Cardiac fibroblast (primary cell): ENCODE data around the gene APOD.
"Not testable (repeated sequence)": the region's sequence is repeated elsewhere in the genome, so short reads cannot be mapped to it uniquely, and the experiment has no call there.

Source experiments
- DNase-seq, 2 donors: peaks; one replicate each; pipeline versions ENCODE4 v3.0.0 to v3.0.0-alpha.2; 2010; ENCODE audit warnings: low read depth in 2 of 2
- H3K4me3 ChIP-seq, 2 donors: replicated peaks in 1 of 2; 1 replicate in 1 of 2; 2 replicates in 1 of 2; pipeline ENCODE4 v1.5.1; 2011; ENCODE audit warnings: low read depth in 2 of 2, low read length in 2 of 2, mild to moderate bottlenecking in 2 of 2, moderate library complexity in 1 of 2
- TF ChIP-seq, protein P1 (sequence below): IDR thresholded peaks from one replicate; pipeline ENCODE4 v1.5.1; 2011; ENCODE audit warnings: low read depth, mild to moderate bottlenecking, low read length, inconsistent platforms

Gene APOD

DNA sequence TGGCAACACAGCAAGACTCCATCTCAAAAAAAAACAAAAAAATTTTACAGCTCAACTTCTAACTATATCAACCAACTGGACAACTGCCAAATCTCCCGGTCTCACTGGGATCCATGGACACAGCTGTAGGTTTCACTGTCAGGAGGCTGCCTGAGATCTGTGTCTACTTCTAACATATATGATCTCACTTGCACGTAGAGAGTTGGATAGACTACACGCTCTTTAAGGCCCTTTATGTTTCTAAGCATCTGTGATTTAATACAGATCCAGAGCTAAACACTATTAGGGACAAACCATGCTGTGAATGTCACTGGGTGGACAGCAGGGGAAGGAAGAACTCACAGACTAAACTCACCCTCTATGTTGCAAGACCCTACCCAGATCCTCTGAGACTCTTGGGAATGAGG lies 13.0 kb upstream of the APOD start:
- H3K4me3 ChIP-seq = no peak overlapping the region
- DNase-seq = peak in 1 of 2 donors; percentile 43
- TF ChIP-seq, protein P1, sequence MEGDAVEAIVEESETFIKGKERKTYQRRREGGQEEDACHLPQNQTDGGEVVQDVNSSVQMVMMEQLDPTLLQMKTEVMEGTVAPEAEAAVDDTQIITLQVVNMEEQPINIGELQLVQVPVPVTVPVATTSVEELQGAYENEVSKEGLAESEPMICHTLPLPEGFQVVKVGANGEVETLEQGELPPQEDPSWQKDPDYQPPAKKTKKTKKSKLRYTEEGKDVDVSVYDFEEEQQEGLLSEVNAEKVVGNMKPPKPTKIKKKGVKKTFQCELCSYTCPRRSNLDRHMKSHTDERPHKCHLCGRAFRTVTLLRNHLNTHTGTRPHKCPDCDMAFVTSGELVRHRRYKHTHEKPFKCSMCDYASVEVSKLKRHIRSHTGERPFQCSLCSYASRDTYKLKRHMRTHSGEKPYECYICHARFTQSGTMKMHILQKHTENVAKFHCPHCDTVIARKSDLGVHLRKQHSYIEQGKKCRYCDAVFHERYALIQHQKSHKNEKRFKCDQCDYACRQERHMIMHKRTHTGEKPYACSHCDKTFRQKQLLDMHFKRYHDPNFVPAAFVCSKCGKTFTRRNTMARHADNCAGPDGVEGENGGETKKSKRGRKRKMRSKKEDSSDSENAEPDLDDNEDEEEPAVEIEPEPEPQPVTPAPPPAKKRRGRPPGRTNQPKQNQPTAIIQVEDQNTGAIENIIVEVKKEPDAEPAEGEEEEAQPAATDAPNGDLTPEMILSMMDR = no peak

DNA sequence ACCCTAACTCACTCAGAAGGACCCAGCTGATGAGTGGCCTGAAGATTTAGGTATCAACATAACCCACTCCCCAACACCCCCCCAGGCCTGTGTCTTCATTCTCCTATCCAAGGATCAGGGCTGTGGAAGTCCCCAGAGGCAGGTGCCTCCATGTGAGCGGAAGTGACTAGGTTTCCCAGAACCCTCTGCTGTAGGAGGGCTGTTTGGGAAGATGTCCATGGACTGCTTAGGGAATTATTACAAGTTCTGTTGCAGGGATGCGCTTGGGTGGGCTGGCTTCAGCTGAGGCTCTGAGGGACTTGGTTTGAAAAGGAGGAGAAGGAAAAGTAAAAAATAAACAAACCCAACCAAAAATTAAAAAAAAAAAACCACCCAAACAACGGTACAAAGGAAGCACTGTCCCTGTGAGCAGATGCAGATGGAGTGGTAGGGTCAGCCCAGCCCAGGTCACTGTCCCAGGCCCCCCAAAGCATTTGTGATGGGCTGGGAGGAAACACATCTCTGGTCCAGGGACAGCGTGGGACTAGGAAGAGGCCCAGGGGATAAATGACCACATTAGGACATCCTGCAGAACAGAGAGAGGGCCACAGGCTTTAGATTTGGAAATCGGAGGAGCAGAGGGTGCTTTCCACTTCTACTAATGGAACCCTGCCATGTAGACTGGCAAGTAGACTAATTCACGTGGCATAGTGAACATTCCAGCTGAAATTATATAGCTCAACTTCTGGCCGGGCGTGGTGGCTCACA lies 12.2 kb upstream of the APOD start:
- no peak for DNase-seq
- no peak overlapping the region for H3K4me3 ChIP-seq
- TF ChIP-seq, protein P1 = no peak

DNA sequence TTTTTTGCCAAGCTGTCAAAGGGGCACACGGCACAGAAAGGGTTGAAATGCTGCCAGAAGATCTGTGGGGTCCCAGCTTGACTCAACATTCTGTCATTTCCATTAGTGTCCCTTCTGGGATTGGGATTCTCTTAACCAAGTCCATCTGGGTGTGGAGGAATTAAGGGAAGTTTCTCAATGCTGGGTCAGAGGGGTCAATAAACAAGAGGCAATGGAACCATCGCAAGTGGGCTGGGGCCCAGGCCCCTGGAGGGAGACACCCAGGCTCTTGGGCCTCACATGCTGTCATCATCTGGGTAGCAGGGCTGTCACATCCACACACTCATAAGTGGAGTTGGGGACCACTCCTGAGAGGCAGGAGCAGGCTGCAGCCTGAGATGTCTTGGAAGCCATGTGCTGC lies 8.1 kb upstream of the APOD start:
- TF ChIP-seq, protein P1 = no peak
- no peak overlapping the region for H3K4me3 ChIP-seq
- no peak for DNase-seq

DNA sequence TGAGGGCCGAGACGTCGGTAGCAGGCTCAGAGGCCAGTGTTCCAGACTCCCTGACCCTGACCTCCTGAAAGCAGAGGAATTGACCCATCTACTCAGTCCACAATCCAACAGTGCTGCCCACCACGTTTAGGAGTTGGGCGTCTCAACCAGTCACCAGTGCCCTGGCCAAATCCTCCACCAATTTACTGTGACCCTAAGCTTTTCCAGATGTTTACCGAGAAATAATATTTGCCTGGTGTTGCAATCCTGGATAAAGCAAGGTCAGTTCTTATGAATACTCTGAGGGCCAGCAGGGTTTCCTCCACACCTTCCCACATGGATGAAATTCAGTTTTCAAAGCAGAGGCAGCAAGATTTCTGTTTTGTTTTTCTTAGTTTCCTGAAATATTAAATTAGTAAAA lies 7.5 kb upstream of the APOD start:
- H3K4me3 ChIP-seq = no peak overlapping the region
- TF ChIP-seq, protein P1 = no peak
- no peak for DNase-seq

DNA sequence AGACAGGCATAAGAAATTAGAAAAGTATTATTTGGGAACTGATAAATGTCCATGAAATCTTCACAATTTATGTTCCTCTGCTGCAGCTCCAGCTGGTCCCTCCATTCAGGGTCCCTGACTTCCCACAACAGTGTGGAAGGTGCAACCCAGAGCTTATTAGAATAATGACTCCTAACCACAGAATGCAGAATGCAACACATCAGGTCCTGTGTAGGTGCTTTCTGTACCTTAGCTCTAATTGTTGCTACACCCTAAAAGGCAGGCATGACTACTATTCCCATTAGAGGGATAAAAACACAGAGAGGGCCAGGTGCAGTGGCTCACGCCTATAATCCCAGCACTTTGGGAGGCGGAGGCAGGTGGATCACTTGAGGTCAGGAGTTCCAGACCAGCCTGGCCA lies 6.6 kb upstream of the APOD start:
- H3K4me3 ChIP-seq, DNase-seq: not testable (repeated sequence)

DNA sequence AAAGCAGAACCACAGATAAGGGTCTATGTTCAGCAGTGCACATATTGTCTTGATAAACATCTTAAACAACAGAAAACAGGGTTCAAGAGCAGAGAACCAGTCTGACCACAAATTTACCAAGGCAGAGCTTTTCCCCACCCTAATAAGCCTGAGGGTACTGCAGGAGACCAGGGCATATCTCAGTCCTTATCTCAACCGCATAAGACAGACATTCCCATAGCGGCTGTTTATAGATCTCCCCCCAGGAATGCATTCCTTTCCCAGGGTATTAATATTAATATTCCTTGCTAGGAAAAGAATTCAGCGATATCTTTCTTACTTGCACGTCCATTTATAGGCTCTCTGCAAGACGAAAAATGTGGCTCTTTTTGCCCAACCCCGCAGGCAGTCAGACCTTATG lies 6.1 kb upstream of the APOD start:
- H3K4me3 ChIP-seq = not testable (repeated sequence)

DNA sequence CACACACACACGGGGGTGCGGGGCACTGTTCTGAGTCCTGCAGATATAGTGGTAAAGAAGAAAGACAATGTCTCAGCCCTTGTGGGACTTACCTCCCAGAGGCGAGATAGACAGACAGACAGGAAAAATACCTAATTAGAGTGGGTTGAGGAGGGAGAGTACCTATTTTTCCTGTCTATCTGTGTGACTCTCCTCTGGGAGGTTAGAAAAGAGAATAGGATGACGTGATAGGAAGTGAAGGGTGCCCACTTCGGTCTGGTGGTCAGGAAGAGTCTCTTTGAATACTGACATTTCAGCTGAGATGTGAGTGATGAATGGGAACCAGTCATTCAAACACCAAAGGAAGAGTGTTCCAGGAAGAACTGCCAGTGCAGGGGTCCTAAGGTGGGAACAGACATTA lies 4.1 kb upstream of the APOD start:
- no peak for DNase-seq
- TF ChIP-seq, protein P1 = no peak
- H3K4me3 ChIP-seq = no peak overlapping the region

More for the DNA sequence above, 6.1 kb upstream of the APOD start:
- DNase-seq = not testable (repeated sequence)

DNA sequence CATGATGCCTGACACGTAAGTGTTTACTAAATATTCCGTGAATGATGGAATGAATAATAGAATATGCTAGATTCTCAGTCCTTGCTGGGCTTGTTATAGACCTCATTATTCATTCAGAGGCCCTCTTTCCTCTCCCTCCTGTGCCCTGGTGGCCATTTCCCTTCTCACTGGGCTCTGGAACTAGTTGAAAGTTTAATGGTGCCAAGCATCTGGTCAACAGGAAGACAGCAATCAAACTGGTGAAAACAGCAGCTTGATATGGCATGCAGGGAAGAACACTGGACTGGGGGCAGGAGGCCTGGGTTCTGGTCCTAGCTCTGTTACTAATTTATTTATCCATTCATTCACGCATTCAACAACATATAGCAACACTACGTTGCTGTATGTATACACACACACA lies 3.7 kb upstream of the APOD start:
- H3K4me3 ChIP-seq = no peak overlapping the region
- TF ChIP-seq, protein P1 = no peak
- DNase-seq = no peak
